Heart right ventricle (tissue), 16 donors: Measurements from ENCODE around the gene DBP. TPM values are rescaled to one million over a fixed set of nuclear protein-coding genes. Genes with fewer than 3 reads are reported as not detected.
"Not testable (repeated sequence)": the region's sequence is repeated elsewhere in the genome, so short reads cannot be mapped to it uniquely, and the experiment has no call there.

ENCODE experiments used
- ATAC-seq, 8 donors: fragments of 200-7000 bp; cut with Tn5 transposase; one replicate each; pipeline ENCODE4 v1.9.1; 2020; ENCODE audit warnings: mild to moderate bottlenecking in 8 of 8, moderate library complexity in 8 of 8, moderate number of reproducible peaks in 1 of 8
- DNase-seq, 2 donors: peaks; one replicate each; pipeline ENCODE4 v3.0.0-alpha.2; 2020
- H3K27ac ChIP-seq, 10 donors: fragments of 200-600 bp; sonication (generic) in 2 of 10; one replicate each; pipeline versions ENCODE4 v1.5.0 to v1.8.0; 2020 to 2022; ENCODE audit warnings: mild to moderate bottlenecking in 3 of 10
- H3K27me3 ChIP-seq, 7 donors: fragments of 200-600 bp; one replicate each; pipeline ENCODE4 v1.8.0; 2021 to 2022; ENCODE audit warnings: mild to moderate bottlenecking in 2 of 7
- H3K36me3 ChIP-seq, 9 donors: fragments of 200-600 bp; sonication (generic) in 1 of 9; one replicate each; pipeline versions ENCODE4 v1.5.0 to v1.8.0; 2020 to 2022; ENCODE audit warnings: mild to moderate bottlenecking in 2 of 9
- H3K4me1 ChIP-seq, 9 donors: fragments of 200-600 bp; sonication (generic) in 1 of 9; one replicate each; pipeline versions ENCODE4 v1.5.0 to v1.8.0; 2020 to 2022; ENCODE audit warnings: mild to moderate bottlenecking in 4 of 9
- H3K4me3 ChIP-seq, 10 donors: fragments of 200-600 bp; sonication (generic) in 2 of 10; one replicate each; pipeline versions ENCODE4 v1.5.0 to v1.8.0; 2020 to 2022; ENCODE audit warnings: mild to moderate bottlenecking in 7 of 10, moderate library complexity in 2 of 10
- H3K9me3 ChIP-seq, 11 donors: fragments of 200-600 bp in 10 of 11; sonication (generic) in 2 of 11; one replicate each; pipeline versions ENCODE4 v1.5.0 to v1.8.0; 2013 to 2022; ENCODE audit warnings: mild to moderate bottlenecking in 2 of 11, control low read depth in 1 of 11, moderate library complexity in 1 of 11
- WGBS, 2 donors: extraction: QIAGEN DNeasy Blood & Tissue Kit; methylation state at CpG; one replicate each; pipeline ENCODE4 v1.1.7; 2013; ENCODE audit warnings: inconsistent platforms in 1 of 2; 5-methylcytosine and 5-hydroxymethylcytosine counted together
- intact Hi-C, 10 donors: fragments of 100-400 bp; cut with DNase I; formaldehyde crosslinking; loops; one replicate each; pipeline versions ENCODE4 v1.11.1 to v1.14.2; 2022
- long read RNA-seq, 3 donors: library from polyadenylated mRNA; unstranded; transcript quantifications; one replicate each; pipeline ENCODE4 v2.0.0, GENCODE V29; 2020 to 2021
- polyA plus RNA-seq, 2 donors: library from polyadenylated mRNA; stranded (reverse); fragments of 200-250 nt; gene quantifications; one replicate each; pipeline ENCODE4 v1.2.3, GENCODE V29; 2013
- total RNA-seq, 10 donors: library from RNA; stranded (reverse); fragmentation: NEBNext Ultra II Directional in 3 of 10; extraction: Animal tissue kit (Norgen Biotek cat#: 25700) in 3 of 10; gene quantifications; one replicate each; pipeline versions ENCODE4 v1.2.1 to v1.2.4, GENCODE V29; 2021 to 2023
- TF ChIP-seq, protein P1 (sequence below), 9 donors: fragments of 200-600 bp; sonication (generic) in 2 of 9; IDR thresholded peaks; one replicate each; pipeline versions ENCODE4 v1.5.0 to v1.8.0; 2021 to 2022; ENCODE audit warnings: antibody characterized with exemption in 9 of 9, mild to moderate bottlenecking in 5 of 9, moderate library complexity in 1 of 9
- donor health status: Arrhythmogenic right ventricular cardiomyopathy.
- donor health status: ischemic (EF 13 %, LVEDD 7.1; RV severe dilation, severe dysfunction).
- donor health status: healthy with polysubstance abuse.
- donor health status: DM: no; HTN: yes; CAD: no.
- donor health status: DM: no; HTN: no; CAD: no.
- donor health status: ischemic (EF 25% LVEDD 6.9; RV normal size, moderate dysfunction).
- donor health status: ischemic (EF 25% LVEDD 5.7; RV mildly dilated, moderate dysfunction).
- donor health status: healthy.
- donor health status: DM: yes; HTN: yes; CAD: no.
- donor health status: Ischemic cardiomyopathy.
- donor health status: ischemic (EF 35%, LVEDD 5.7; RV mildly dilated, moderate dysfunction).
- donor health status: nonischemic (EF 11% LVEDD 7.7; RV severe dilation, severe dysfunction).
- donor health status: DM: yes; HTN: yes; CAD: no.
- donor health status: PGD.
- donor health status: ischemic (EF 29% LVEDD 5.4; RV normal size, mild dysfunction).
- donor health status: nonischemic (EF 23%, LVEDD 6.1; RV moderate dilation, normal function).

The DBP gene, protein sequence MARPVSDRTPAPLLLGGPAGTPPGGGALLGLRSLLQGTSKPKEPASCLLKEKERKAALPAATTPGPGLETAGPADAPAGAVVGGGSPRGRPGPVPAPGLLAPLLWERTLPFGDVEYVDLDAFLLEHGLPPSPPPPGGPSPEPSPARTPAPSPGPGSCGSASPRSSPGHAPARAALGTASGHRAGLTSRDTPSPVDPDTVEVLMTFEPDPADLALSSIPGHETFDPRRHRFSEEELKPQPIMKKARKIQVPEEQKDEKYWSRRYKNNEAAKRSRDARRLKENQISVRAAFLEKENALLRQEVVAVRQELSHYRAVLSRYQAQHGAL
- total RNA-seq (10 to 100 TPM in 8 of 10 donors, 1 to 10 TPM in 2; 2.4 to 30.0 (median 12.8) TPM), polyA plus RNA-seq (10 to 100 TPM in 1 of 2 donors, 1 to 10 TPM in 1; 5.8 to 11.6 TPM)
- long read RNA-seq, donor 1, full-length matches to known transcripts = 14 of 15 reads
- long read RNA-seq, donor 1, partial matches to known transcripts = 0 of 15 reads
- long read RNA-seq, donor 1, other reads (novel, unspliced or antisense) = 1 of 15 reads
- long read RNA-seq, donor 2, transcript DBP-201 (4 exons, 2,229 nt) = major isoform, 23 of 26 reads
- long read RNA-seq, donor 2, partial matches to known transcripts = 1 of 26 reads
- long read RNA-seq, donor 2, other reads (novel, unspliced or antisense) = 2 of 26 reads
- long read RNA-seq, donor 3 = 0 reads

DNA sequence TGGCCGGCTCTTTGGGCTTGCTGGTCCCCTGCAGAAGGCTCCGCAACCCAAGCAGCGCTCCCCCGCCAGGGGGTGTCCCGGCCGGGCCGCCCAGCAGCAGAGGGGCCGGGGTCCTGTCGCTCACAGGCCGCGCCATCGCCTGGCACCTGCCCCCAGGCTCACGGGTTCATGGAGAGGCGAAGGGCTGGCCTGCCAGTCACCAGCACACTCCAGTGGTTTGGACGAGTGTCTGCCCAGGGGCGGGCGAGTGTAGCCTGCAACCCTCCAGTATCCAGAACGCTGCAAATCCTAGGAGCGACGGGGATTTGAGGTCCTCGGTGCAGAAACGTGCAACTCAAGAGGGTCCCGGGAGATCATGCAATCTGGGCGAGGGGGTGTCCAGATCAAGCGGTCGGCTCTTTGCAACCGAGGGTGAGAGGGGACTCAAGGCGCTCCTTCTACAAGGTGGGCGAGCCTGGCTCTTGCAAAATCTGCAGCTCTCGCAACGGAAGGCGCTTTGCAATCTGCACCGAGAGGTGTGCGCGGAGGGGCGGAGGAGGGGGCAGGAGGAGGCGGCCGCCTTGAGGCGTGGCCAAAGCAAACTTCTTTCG is at the start of gene DBP:
Gene DBP, minus strand, starts transcription at position 521 of the 590 bp plus-strand sequence. Its CDS starts 385 bp downstream, at position 136.
- ATAC-seq (peak in 6 of 8 donors; percentile 1 to 25 (median 4)), DNase-seq (peak in 1 of 2 donors; percentile 58)
- Histone ChIP-seq H3K4me1 (peaks cover 19 to 60% (median 45%) of the 10 kb centered on the region in 9 donors), H3K27ac (peak within 1 kb of the TSS; percentile 90 to 98 (median 96)), H3K4me3 (peak within 1 kb of the TSS; percentile 15 to 92 (median 75)), H3K9me3 (no peaks in the 10 kb centered on the region), H3K36me3 (peaks cover 0 to 17% (median 3%) of the 10 kb centered on the region in 9 donors), H3K27me3 (no peaks in the 10 kb centered on the region)
- intact Hi-C loops = loop anchor here in 3 of 10 donors (5.0 to 10.0 kb wide), 2 partner anchors 328 to 520 kb away; partner anchors contain the start of genes FTL (in 2 of the 3), HRC (in 1 of the 3) and TRPM4 (in 1 of the 3)
- TF ChIP-seq, protein P1, sequence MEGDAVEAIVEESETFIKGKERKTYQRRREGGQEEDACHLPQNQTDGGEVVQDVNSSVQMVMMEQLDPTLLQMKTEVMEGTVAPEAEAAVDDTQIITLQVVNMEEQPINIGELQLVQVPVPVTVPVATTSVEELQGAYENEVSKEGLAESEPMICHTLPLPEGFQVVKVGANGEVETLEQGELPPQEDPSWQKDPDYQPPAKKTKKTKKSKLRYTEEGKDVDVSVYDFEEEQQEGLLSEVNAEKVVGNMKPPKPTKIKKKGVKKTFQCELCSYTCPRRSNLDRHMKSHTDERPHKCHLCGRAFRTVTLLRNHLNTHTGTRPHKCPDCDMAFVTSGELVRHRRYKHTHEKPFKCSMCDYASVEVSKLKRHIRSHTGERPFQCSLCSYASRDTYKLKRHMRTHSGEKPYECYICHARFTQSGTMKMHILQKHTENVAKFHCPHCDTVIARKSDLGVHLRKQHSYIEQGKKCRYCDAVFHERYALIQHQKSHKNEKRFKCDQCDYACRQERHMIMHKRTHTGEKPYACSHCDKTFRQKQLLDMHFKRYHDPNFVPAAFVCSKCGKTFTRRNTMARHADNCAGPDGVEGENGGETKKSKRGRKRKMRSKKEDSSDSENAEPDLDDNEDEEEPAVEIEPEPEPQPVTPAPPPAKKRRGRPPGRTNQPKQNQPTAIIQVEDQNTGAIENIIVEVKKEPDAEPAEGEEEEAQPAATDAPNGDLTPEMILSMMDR (IDR thresholded peaks at IDR 0.05) = peak in 4 of 9 donors; percentile 11 to 34 (median 25)
- WGBS, 2 donors = 0% methylated on average over 40 of the region's 40 CpGs

DNA sequence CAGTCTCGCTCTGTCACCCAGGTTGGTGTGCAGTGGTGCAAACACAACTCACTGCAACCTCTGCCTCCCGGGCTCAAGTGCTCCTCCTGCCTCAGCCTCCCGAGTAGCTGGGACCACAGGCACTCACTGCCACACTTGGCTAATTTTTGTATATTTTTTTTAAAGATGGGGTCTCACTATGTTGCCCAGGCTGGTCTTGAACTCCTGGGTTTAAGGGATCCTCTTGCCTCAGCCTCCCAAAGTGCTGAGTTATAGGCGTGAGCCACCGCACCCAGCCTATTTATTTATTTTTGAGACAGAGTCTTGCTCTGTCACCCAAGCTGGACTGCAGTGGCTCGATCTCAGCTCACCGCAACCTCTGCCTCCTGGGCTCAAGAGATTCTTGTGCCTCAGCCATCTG is 49.5 kb upstream of the DBP start:
- H3K9me3 ChIP-seq, DNase-seq, ATAC-seq, H3K4me3 ChIP-seq, H3K36me3 ChIP-seq, H3K27me3 ChIP-seq, H3K27ac ChIP-seq, intact Hi-C loops, H3K4me1 ChIP-seq: not testable (repeated sequence)
- 95 to 96% methylated on average over 7 of the region's 7 CpGs for WGBS, 2 donors

DNA sequence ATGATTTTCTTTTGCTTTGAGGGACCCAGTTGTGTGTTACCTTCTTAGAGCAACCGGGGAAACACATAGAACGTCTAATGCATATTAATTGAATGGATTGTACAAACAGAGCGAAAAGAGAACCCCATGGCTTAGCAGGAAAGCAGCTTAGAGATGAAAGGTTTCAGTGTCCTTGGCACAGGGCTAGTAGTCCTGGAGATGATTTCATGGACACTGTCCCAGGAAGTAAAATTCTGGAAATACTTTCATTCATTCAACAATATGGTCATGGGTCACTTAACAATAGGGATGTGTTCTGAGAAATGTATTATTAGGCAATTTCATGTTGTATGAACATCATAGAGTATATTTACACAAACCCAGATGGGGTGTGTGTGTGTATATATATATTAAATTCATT is 48.9 kb upstream of the DBP start:
- intact Hi-C loops = no loop called here
- 77 to 88% methylated on average over 3 of the region's 3 CpGs for WGBS, 2 donors
- H3K9me3 ChIP-seq = no peaks in the 10 kb centered on the region

GRCh38 chr19:48685583-48685982 is 48.4 kb upstream of the DBP start:
- intact Hi-C loops = no loop called here
- Histone ChIP-seq H3K4me1 (no peaks in the 10 kb centered on the region), H3K27me3 (no peaks in the 10 kb centered on the region), H3K27ac (no peak overlapping the region), H3K4me3 (no peak overlapping the region), H3K9me3 (no peaks in the 10 kb centered on the region), H3K36me3 (no peaks in the 10 kb centered on the region)
- 94 to 96% methylated on average over 9 of the region's 9 CpGs for WGBS, 2 donors
- ATAC-seq (no peak), DNase-seq (no peak)
- TF ChIP-seq, protein P1 (IDR thresholded peaks at IDR 0.05) = no peak

More for the DNA sequence above, 48.9 kb upstream of the DBP start:
- Histone ChIP-seq H3K4me3 (no peak overlapping the region), H3K36me3 (no peaks in the 10 kb centered on the region), H3K27me3 (no peaks in the 10 kb centered on the region), H3K27ac (no peak overlapping the region), H3K4me1 (no peaks in the 10 kb centered on the region)
- ATAC-seq = no peak
- TF ChIP-seq, protein P1 (IDR thresholded peaks at IDR 0.05) = no peak
- no peak for DNase-seq
